ENCODE measurements around the gene GREM1. TPM values are rescaled to one million over a fixed set of nuclear protein-coding genes. Genes with fewer than 3 reads are reported as not detected.

Gene GREM1
- total and polyA plus RNA-seq, 2 donors (not counting 1 experiment from before 2014, with no cell fraction given): 364 to 1,863 TPM

DNA sequence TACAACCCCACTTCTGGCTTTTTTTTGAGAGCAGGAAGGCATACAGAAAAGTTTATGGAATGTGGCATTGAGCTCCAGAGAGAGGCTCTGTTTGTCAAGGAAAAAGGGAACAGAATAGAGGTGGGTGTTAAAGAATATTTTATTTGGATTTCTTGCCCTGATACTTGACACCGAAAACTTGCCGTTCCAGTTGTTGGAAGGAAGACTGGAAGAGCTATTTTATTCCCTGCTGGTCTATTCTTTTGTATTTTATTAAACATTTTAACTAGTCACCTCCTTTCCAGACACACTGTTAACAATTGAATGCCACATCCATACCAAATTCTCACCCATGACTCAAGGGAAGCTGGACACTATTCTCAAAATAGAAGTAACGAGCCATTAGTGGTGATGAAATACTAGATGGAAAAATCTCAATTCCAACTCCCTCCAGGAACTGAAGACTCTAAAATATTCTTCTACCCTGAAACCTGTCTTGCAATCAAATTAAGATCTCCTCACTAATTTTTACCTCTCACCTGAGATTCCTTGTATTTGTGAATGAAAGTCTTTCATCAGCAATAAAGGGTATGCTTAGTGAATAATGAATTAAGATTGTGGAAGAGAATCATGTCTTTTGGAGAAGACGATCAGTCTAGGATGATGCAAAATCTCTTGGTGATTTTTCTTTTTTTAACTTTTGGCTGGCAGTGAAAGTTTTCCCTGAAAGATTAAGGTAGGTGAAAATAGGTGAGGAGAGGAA is 28.5 kb downstream of the GREM1 start:
- H3K27ac ChIP-seq (ENCODE audit: insufficient read depth, low read length): no peak overlapping the region
- H2AFZ ChIP-seq (ENCODE audit: low read length): no peak overlapping the region
- TF ChIP-seq, protein P1, sequence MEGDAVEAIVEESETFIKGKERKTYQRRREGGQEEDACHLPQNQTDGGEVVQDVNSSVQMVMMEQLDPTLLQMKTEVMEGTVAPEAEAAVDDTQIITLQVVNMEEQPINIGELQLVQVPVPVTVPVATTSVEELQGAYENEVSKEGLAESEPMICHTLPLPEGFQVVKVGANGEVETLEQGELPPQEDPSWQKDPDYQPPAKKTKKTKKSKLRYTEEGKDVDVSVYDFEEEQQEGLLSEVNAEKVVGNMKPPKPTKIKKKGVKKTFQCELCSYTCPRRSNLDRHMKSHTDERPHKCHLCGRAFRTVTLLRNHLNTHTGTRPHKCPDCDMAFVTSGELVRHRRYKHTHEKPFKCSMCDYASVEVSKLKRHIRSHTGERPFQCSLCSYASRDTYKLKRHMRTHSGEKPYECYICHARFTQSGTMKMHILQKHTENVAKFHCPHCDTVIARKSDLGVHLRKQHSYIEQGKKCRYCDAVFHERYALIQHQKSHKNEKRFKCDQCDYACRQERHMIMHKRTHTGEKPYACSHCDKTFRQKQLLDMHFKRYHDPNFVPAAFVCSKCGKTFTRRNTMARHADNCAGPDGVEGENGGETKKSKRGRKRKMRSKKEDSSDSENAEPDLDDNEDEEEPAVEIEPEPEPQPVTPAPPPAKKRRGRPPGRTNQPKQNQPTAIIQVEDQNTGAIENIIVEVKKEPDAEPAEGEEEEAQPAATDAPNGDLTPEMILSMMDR (conservative IDR thresholded peaks at IDR 0.05 in 1 of 2, IDR thresholded peaks at IDR 0.05 in 1 of 2; ENCODE audit: low read depth in 1 of 2, low read length in 2 of 2): no peak
- TF ChIP-seq EZH2 (IDR thresholded peaks at IDR 0.05; ENCODE audit: low read length, missing control alignments): no peak
- H3K4me2 ChIP-seq (ENCODE audit: extremely low read depth, insufficient read depth, low read length): no peak overlapping the region
- no peaks in the 10 kb centered on the region for H3K36me3 ChIP-seq (ENCODE audit: control insufficient read depth, insufficient read depth, low read length)
- DNase-seq (ENCODE audit: low read depth in 2 of 2): no peak
- no peaks in the 10 kb centered on the region for H3K79me2 ChIP-seq (ENCODE audit: control insufficient read depth, insufficient read depth, low read length)
- H4K20me1 ChIP-seq (ENCODE audit: control insufficient read depth, extremely low read depth, insufficient read depth, low read length): no peaks in the 10 kb centered on the region
- H3K27me3 ChIP-seq (ENCODE audit: control insufficient read depth, insufficient read depth, low read length): no peaks in the 10 kb centered on the region
- no peak overlapping the region for H3K9ac ChIP-seq (ENCODE audit: insufficient read depth, low read length)
- H3K4me1 ChIP-seq (ENCODE audit: control insufficient read depth, extremely low read depth, insufficient read depth, low read length): no peaks in the 10 kb centered on the region
- no peak overlapping the region for H3K4me3 ChIP-seq (replicated peaks in 1 of 4; ENCODE audit: control extremely low read depth in 1 of 4, insufficient read depth in 1 of 4, low read depth in 3 of 4, low read length in 4 of 4)
- no peaks in the 10 kb centered on the region for H3K9me3 ChIP-seq (ENCODE audit: control insufficient read depth, insufficient read depth, low read depth, low read length)

DNA sequence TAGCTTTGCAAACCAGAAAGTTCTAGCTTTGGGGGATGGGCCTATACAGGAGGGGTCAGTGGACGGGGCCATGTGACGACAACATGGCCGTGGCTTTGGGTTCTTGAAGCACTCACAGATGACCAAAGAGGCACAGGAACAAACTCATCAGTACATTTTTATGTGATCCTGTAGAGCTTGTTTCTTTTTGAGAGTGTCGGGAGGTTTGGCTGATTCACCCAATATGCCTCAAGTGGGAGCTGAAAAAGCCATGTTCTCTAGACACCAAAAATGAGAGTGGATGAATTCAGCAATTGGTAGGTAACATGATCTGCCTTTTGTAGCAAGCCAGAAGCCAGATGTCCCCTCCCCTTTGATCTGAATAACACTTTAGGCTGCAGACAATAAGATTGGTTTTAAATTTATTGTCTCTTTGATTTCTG is 30.1 kb downstream of the GREM1 start:
- no peak overlapping the region for H2AFZ ChIP-seq (ENCODE audit: low read length)
- H3K4me3 ChIP-seq (replicated peaks in 1 of 4; ENCODE audit: control extremely low read depth in 1 of 4, insufficient read depth in 1 of 4, low read depth in 3 of 4, low read length in 4 of 4): no peak overlapping the region
- no peaks in the 10 kb centered on the region for H4K20me1 ChIP-seq (ENCODE audit: control insufficient read depth, extremely low read depth, insufficient read depth, low read length)
- no peaks in the 10 kb centered on the region for H3K36me3 ChIP-seq (ENCODE audit: control insufficient read depth, insufficient read depth, low read length)
- DNase-seq (ENCODE audit: low read depth in 2 of 2): peak in 1 of 2 donors; percentile 56
- H3K4me1 ChIP-seq (ENCODE audit: control insufficient read depth, extremely low read depth, insufficient read depth, low read length): no peaks in the 10 kb centered on the region
- H3K9ac ChIP-seq (ENCODE audit: insufficient read depth, low read length): no peak overlapping the region
- H3K27me3 ChIP-seq (ENCODE audit: control insufficient read depth, insufficient read depth, low read length): no peaks in the 10 kb centered on the region
- H3K27ac ChIP-seq (ENCODE audit: insufficient read depth, low read length): no peak overlapping the region
- TF ChIP-seq EZH2 (IDR thresholded peaks at IDR 0.05; ENCODE audit: low read length, missing control alignments): no peak
- TF ChIP-seq, protein P1 (conservative IDR thresholded peaks at IDR 0.05 in 1 of 2, IDR thresholded peaks at IDR 0.05 in 1 of 2; ENCODE audit: low read depth in 1 of 2, low read length in 2 of 2): no peak
- no peaks in the 10 kb centered on the region for H3K79me2 ChIP-seq (ENCODE audit: control insufficient read depth, insufficient read depth, low read length)
- no peak overlapping the region for H3K4me2 ChIP-seq (ENCODE audit: extremely low read depth, insufficient read depth, low read length)
- H3K9me3 ChIP-seq (ENCODE audit: control insufficient read depth, insufficient read depth, low read depth, low read length): no peaks in the 10 kb centered on the region

DNA sequence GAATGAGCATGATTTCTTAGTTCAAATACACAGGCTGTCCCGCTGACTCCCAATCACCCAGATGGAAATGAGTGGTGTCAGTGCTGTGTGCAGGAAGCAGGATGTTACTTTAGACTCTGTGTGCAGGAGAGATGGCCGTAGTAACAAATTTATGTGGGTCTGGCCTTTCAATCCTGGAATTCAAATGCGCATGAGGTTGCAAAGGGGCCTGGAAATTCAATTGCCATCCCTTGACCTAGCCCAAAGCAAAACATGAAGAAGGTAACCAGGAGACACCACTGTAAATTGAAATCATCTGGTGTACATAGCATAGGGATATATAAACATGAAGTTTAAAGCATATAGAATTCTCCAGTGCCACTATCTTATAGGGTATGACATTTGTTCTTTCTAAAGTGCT is 33.2 kb downstream of the GREM1 start:
- TF ChIP-seq, protein P1 (conservative IDR thresholded peaks at IDR 0.05 in 1 of 2, IDR thresholded peaks at IDR 0.05 in 1 of 2; ENCODE audit: low read depth in 1 of 2, low read length in 2 of 2): no peak
- no peak for TF ChIP-seq EZH2 (IDR thresholded peaks at IDR 0.05; ENCODE audit: low read length, missing control alignments)
- no peaks in the 10 kb centered on the region for H3K27me3 ChIP-seq (ENCODE audit: control insufficient read depth, insufficient read depth, low read length)
- no peak for DNase-seq (ENCODE audit: low read depth in 2 of 2)
- H3K36me3 ChIP-seq (ENCODE audit: control insufficient read depth, insufficient read depth, low read length): no peaks in the 10 kb centered on the region
- no peaks in the 10 kb centered on the region for H3K79me2 ChIP-seq (ENCODE audit: control insufficient read depth, insufficient read depth, low read length)
- no peak overlapping the region for H2AFZ ChIP-seq (ENCODE audit: low read length)
- H3K4me3 ChIP-seq (replicated peaks in 1 of 4; ENCODE audit: control extremely low read depth in 1 of 4, insufficient read depth in 1 of 4, low read depth in 3 of 4, low read length in 4 of 4): no peak overlapping the region
- no peaks in the 10 kb centered on the region for H4K20me1 ChIP-seq (ENCODE audit: control insufficient read depth, extremely low read depth, insufficient read depth, low read length)
- no peaks in the 10 kb centered on the region for H3K4me1 ChIP-seq (ENCODE audit: control insufficient read depth, extremely low read depth, insufficient read depth, low read length)
- H3K4me2 ChIP-seq (ENCODE audit: extremely low read depth, insufficient read depth, low read length): no peak overlapping the region
- no peak overlapping the region for H3K27ac ChIP-seq (ENCODE audit: insufficient read depth, low read length)
- no peak overlapping the region for H3K9ac ChIP-seq (ENCODE audit: insufficient read depth, low read length)
- H3K9me3 ChIP-seq (ENCODE audit: control insufficient read depth, insufficient read depth, low read depth, low read length): no peaks in the 10 kb centered on the region
